DND-41 (cell line): Measurements from ENCODE around the gene ABCA3.

Source experiments
- ATAC-seq: fragments of 200-7000 bp; cut with Tn5 transposase; 3 replicates; pipeline ENCODE4 v1.9.1; 2021; ENCODE audit warnings: low read depth; ENCODE audit not compliant: insufficient read depth
- DNase-seq: peaks from one replicate; pipeline ENCODE4 v3.0.0-alpha.2; 2020
- H2AFZ ChIP-seq: 2 replicates; pipeline ENCODE4 v1.6.0; 2012; ENCODE audit warnings: low read depth, low read length
- H3K27ac ChIP-seq: 2 replicates; pipeline ENCODE4 v1.5.1; 2012; ENCODE audit warnings: low read length, inconsistent platforms
- H3K27me3 ChIP-seq: fragments of 200-600 bp; sonication (generic); 2 replicates; pipeline ENCODE4 v1.6.0; 2012; ENCODE audit warnings: low read length, mild to moderate bottlenecking, inconsistent platforms; ENCODE audit not compliant: insufficient read depth, poor library complexity
- H3K36me3 ChIP-seq: 2 replicates; pipeline ENCODE4 v1.5.1; 2012; ENCODE audit warnings: low read length, inconsistent platforms; ENCODE audit not compliant: insufficient read depth
- H3K4me1 ChIP-seq: 2 replicates; pipeline ENCODE4 v1.5.1; 2012; ENCODE audit warnings: mild to moderate bottlenecking, low read length; ENCODE audit not compliant: insufficient read depth
- H3K4me2 ChIP-seq: 2 replicates; pipeline ENCODE4 v1.6.0; 2012; ENCODE audit warnings: mild to moderate bottlenecking, moderate library complexity, low read length, inconsistent platforms; ENCODE audit not compliant: insufficient read depth
- H3K4me3 ChIP-seq, 2 experiments: fragments of 200-600 bp in 1 of 2; shearing (Covaris generic) in 1 of 2; 2 replicates each; pipeline ENCODE4 v1.5.1; 2012 to 2016; ENCODE audit warnings: inconsistent platforms in 2 of 2, low read length in 2 of 2, mild to moderate bottlenecking in 2 of 2, low read depth in 1 of 2, moderate library complexity in 1 of 2
- H3K79me2 ChIP-seq: 2 replicates; pipeline ENCODE4 v1.6.0; 2012; ENCODE audit warnings: low read length, inconsistent platforms; ENCODE audit not compliant: insufficient read depth
- H3K9ac ChIP-seq: 2 replicates; pipeline ENCODE4 v1.6.0; 2012; ENCODE audit warnings: low read depth, mild to moderate bottlenecking, inconsistent platforms, low read length, moderate library complexity
- H3K9me3 ChIP-seq: 2 replicates; pipeline ENCODE4 v1.5.1; 2012; ENCODE audit warnings: low read length, moderate library complexity, mild to moderate bottlenecking, inconsistent platforms; ENCODE audit not compliant: insufficient read depth, severe bottlenecking
- H4K20me1 ChIP-seq: 2 replicates; pipeline ENCODE4 v1.6.0; 2012; ENCODE audit warnings: low read length; ENCODE audit not compliant: insufficient read depth
- EZH2 ChIP-seq: IDR thresholded peaks from 3 replicates; pipeline ENCODE4 v1.6.1; 2012; ENCODE audit warnings: borderline replicate concordance, low read depth, mild to moderate bottlenecking, moderate library complexity, low read length, inconsistent platforms; ENCODE audit not compliant: severe bottlenecking
- TF ChIP-seq, protein P1 (sequence below): IDR thresholded peaks from 2 replicates; pipeline ENCODE4 v1.5.1; 2012; ENCODE audit warnings: borderline replicate concordance, low read length, moderate library complexity, mild to moderate bottlenecking; ENCODE audit not compliant: poor library complexity, severe bottlenecking; ENCODE audit errors: extremely low read depth

ABCA3 gene

GRCh38 chr16:2277466-2278271 is 62.9 kb downstream of the ABCA3 start:
- H3K4me1 ChIP-seq, result no peaks in the 10 kb centered on the region
- DNase-seq, result no peak
- no peaks in the 10 kb centered on the region for H3K79me2 ChIP-seq
- no peaks in the 10 kb centered on the region for H3K36me3 ChIP-seq
- no peaks in the 10 kb centered on the region for H3K9me3 ChIP-seq
- no peak overlapping the region for H3K4me3 ChIP-seq
- H3K9ac ChIP-seq, result no peak overlapping the region
- no peak overlapping the region for H2AFZ ChIP-seq
- no peaks in the 10 kb centered on the region for H3K27me3 ChIP-seq
- 0 out of 2 replicates have a peak, but pooled peaks cover 10% of the 10 kb centered on the region for H4K20me1 ChIP-seq
- H3K4me2 ChIP-seq, result no peak overlapping the region
- TF ChIP-seq, protein P1, sequence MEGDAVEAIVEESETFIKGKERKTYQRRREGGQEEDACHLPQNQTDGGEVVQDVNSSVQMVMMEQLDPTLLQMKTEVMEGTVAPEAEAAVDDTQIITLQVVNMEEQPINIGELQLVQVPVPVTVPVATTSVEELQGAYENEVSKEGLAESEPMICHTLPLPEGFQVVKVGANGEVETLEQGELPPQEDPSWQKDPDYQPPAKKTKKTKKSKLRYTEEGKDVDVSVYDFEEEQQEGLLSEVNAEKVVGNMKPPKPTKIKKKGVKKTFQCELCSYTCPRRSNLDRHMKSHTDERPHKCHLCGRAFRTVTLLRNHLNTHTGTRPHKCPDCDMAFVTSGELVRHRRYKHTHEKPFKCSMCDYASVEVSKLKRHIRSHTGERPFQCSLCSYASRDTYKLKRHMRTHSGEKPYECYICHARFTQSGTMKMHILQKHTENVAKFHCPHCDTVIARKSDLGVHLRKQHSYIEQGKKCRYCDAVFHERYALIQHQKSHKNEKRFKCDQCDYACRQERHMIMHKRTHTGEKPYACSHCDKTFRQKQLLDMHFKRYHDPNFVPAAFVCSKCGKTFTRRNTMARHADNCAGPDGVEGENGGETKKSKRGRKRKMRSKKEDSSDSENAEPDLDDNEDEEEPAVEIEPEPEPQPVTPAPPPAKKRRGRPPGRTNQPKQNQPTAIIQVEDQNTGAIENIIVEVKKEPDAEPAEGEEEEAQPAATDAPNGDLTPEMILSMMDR, result no peak
- TF ChIP-seq EZH2, result no peak
- no peak overlapping the region for H3K27ac ChIP-seq
- no peak for ATAC-seq

DNA sequence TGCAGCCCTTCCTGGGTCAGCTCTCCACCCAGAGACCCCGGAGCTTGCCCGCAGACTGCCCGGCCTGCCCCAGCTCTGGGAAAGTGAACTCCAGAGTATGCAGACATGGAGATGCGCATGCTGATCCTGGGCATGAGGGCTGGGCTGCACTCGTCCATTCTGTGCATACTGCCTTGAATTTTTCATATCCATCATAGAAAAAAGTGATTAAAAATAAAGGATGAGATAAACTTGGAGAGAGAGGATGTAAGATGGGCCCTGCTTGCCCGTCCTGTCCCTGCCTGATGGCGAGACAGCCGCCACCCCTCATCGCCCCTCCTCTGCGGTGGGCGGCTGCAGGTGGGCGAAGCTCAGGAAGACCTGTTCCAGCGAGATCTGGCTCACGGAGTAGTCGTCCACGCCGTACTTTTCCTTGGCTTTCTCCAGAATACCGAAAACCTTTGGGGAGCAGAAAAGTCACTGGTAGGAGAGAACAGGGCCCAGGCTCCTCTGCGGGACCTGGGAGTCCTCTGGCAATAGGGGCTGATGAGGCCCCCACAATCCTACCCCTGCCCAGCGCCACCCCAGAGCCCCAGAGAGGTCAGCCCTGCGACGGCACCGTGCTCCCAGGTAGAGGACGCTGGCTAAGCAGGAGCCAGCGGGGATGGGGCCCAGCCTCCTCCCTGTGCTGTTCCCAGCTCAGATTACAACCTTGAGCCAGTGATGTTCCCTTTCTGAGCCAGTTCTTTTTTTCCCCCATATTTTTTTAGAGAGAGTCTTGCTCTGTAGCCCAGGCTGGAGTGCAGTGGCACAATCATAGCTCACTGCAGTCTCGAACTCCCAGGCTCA is 63.9 kb downstream of the ABCA3 start:
- peaks cover 14% of the 10 kb centered on the region for H4K20me1 ChIP-seq
- ATAC-seq (no peak), DNase-seq (no peak)
- no peak overlapping the region for H3K9ac ChIP-seq
- H3K36me3 ChIP-seq, result no peaks in the 10 kb centered on the region
- H3K4me1 ChIP-seq, result no peaks in the 10 kb centered on the region
- no peak overlapping the region for H2AFZ ChIP-seq
- no peaks in the 10 kb centered on the region for H3K9me3 ChIP-seq
- no peak overlapping the region for H3K4me2 ChIP-seq
- H3K27ac ChIP-seq, result no peak overlapping the region
- TF ChIP-seq, protein P1, result no peak
- TF ChIP-seq EZH2, result no peak
- no peak overlapping the region for H3K4me3 ChIP-seq
- no peaks in the 10 kb centered on the region for H3K79me2 ChIP-seq
- no peaks in the 10 kb centered on the region for H3K27me3 ChIP-seq

GRCh38 chr16:2275476-2276367 is 64.8 kb downstream of the ABCA3 start:
- Histone ChIP-seq H3K4me2 (no peak overlapping the region), H2AFZ (no peak overlapping the region), H3K36me3 (no peaks in the 10 kb centered on the region), H4K20me1 (peaks cover 19% of the 10 kb centered on the region), H3K27me3 (no peaks in the 10 kb centered on the region), H3K4me3 (no peak overlapping the region), H3K4me1 (no peaks in the 10 kb centered on the region), H3K27ac (no peak overlapping the region), H3K9ac (no peak overlapping the region), H3K79me2 (peaks cover 2% of the 10 kb centered on the region; the same call in 1 of the 2 replicates), H3K9me3 (no peaks in the 10 kb centered on the region)
- TF ChIP-seq EZH2, result no peak
- TF ChIP-seq, protein P1, result no peak
- ATAC-seq, result no peak
- DNase-seq, result no peak
